Activated B cell treated with CpG ODN at 0.5 μM for 24 hours (primary cell): Measurements from ENCODE around the gene SCO2. TPM values are rescaled to one million over a fixed set of nuclear protein-coding genes. Genes with fewer than 3 reads are reported as not detected.
"Not testable (repeated sequence)": the region's sequence is repeated elsewhere in the genome, so short reads cannot be mapped to it uniquely, and the experiment has no call there.

Experiments
- ATAC-seq: fragments of 200-7000 bp; cut with Tn5 transposase; one replicate; pipeline ENCODE4 v1.10.0; 2021; ENCODE audit warnings: low read depth, mild to moderate bottlenecking, moderate library complexity
- CTCF ChIA-PET: fragments of 350-600 bp; sonication (Branson Sonifier 250); formaldehyde crosslinking; loops from one replicate; lab custom pipeline; 2021; ENCODE audit warnings: antibody characterized with exemption; lab: Charles Lee
- POLR2A ChIA-PET: fragments of 350-600 bp; sonication (Branson Sonifier 250); formaldehyde crosslinking; loops from one replicate; lab custom pipeline; 2021; ENCODE audit warnings: antibody characterized with exemption; lab: Charles Lee
- DNase-seq: peaks from one replicate; pipeline ENCODE4 v3.0.0; 2022
- H3K27ac Mint-ChIP-seq: one replicate; pipeline ENCODE4 v1.8.0; 2020; ENCODE audit warnings: mixed read lengths
- H3K27me3 Mint-ChIP-seq: one replicate; pipeline ENCODE4 v1.8.0; 2021; ENCODE audit warnings: mixed read lengths
- H3K36me3 Mint-ChIP-seq: one replicate; pipeline ENCODE4 v1.8.0; 2021; ENCODE audit warnings: low read depth, mixed read lengths
- H3K4me1 Mint-ChIP-seq: one replicate; pipeline ENCODE4 v1.8.0; 2021; ENCODE audit warnings: mixed read lengths
- H3K4me3 Mint-ChIP-seq: one replicate; pipeline ENCODE4 v1.8.0; 2020; ENCODE audit warnings: mild to moderate bottlenecking, mixed read lengths
- H3K9me3 Mint-ChIP-seq: one replicate; pipeline ENCODE4 v1.8.0; 2020; ENCODE audit warnings: mixed read lengths
- intact Hi-C: fragments of 100-400 bp; cut with micrococcal nuclease; formaldehyde crosslinking; loops from one replicate; pipeline ENCODE4 v1.15.1; 2024
- total RNA-seq: library from RNA; stranded (reverse); gene quantifications from 2 replicates; pipeline ENCODE4 v1.2.3, GENCODE V29; 2022
- TF ChIP-seq, protein P1 (sequence below): fragments of 200-600 bp; IDR thresholded peaks from one replicate; pipeline ENCODE4 v1.8.0; 2022; ENCODE audit warnings: antibody characterized with exemption, mild to moderate bottlenecking

Gene SCO2
- total RNA-seq, 1 donor from 2014 or later = 7.1 TPM

DNA sequence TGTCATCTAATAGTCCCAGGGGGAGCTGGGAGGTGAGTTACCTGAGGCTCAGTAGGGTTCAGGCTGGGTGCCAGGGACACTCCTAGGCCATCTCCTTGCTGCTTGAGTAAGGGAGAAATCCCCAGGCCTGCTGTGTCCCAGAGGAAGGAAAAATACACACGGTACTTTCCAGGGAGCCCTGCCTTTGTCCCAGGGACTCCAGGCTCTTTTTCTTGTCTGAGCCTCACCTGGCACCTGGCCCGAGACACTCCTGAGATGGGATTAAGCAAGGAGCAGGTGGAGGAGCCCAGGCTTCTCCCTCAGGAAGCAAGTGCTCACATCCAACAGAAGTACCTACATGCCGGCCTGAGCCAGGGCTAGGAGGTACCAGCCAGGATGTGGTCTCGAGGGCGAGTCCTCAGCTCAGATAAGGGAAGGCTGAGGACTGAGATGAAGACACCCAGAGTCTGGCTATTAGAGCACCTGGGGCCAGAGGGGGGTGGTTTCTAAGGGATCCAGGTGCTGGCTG lies 19.4 kb upstream of the SCO2 start:
- DNase-seq = no peak
- intact Hi-C loops = loop anchor here (1.0 to 10.0 kb wide), 6 partner anchors 13 to 580 kb away; partner anchors contain the start of gene PIM3
- POLR2A ChIA-PET = interaction anchor here (0.6 to 16.7 kb wide), 6 partner anchors 10 to 38 kb away, joined by 3 to 946 read pairs (median 6); partner anchors contain the start of genes CHKB, LMF2, NCAPH2 and SCO2
- Mint-ChIP-seq H3K27me3 (no peaks in the 10 kb centered on the region), H3K4me1 (peaks cover 54% of the 10 kb centered on the region), H3K27ac (peak overlapping the region; percentile 82), H3K4me3 (peak overlapping the region; percentile 52), H3K9me3 (peaks cover 2% of the 10 kb centered on the region), H3K36me3 (peaks cover 9% of the 10 kb centered on the region)
- TF ChIP-seq, protein P1, sequence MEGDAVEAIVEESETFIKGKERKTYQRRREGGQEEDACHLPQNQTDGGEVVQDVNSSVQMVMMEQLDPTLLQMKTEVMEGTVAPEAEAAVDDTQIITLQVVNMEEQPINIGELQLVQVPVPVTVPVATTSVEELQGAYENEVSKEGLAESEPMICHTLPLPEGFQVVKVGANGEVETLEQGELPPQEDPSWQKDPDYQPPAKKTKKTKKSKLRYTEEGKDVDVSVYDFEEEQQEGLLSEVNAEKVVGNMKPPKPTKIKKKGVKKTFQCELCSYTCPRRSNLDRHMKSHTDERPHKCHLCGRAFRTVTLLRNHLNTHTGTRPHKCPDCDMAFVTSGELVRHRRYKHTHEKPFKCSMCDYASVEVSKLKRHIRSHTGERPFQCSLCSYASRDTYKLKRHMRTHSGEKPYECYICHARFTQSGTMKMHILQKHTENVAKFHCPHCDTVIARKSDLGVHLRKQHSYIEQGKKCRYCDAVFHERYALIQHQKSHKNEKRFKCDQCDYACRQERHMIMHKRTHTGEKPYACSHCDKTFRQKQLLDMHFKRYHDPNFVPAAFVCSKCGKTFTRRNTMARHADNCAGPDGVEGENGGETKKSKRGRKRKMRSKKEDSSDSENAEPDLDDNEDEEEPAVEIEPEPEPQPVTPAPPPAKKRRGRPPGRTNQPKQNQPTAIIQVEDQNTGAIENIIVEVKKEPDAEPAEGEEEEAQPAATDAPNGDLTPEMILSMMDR = no peak
- no peak for ATAC-seq
- CTCF ChIA-PET = interaction anchor here (1.0 kb wide), 1 partner anchor 19 kb away, joined by 6 read pairs; the partner anchor contains the start of gene SCO2

DNA sequence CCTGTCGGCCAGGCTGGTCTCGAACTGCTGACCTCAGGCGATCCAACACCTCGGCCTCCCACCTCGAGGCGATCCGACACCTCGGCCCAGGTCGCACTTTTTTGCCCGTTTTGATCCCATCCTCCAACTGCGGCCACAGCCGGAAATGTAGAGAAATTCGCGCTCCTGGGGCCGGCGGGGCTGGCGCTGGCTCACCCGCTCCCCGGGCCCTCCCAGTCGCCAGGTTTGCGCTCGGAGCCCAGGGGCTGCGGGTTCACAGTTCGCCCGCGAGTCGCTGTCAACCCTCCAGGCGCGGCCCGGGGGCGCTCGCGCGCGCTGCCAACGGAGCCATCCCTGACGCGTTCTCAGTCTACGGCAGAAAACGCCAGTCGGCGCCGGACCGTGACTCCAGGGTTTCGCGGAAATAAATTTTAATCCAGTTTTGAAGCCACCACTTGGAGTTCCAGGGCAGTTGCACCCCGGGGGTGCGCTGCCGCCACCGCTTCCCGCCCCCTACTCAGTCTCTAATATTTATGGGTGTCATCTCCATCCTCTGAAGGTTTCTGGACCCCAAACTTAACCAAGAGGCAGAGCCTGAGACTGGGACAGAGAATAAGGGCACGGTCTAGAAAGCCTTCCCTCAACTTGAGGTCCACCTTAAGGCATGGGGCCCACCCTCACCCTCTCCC lies 18.8 kb upstream of the SCO2 start:
- peaks cover 2% of the 10 kb centered on the region for H3K9me3 Mint-ChIP-seq
- DNase-seq (peak; percentile 80), ATAC-seq (peak; percentile 38)
- CTCF ChIA-PET = interaction anchor here (1.0 kb wide), 1 partner anchor 19 kb away, joined by 6 read pairs; the partner anchor contains the start of gene SCO2
- POLR2A ChIA-PET = interaction anchor here (0.6 to 16.7 kb wide), 5 partner anchors 11 to 36 kb away, joined by 3 to 946 read pairs (median 6); partner anchors contain the start of genes LMF2, NCAPH2, SCO2 and SYCE3
- TF ChIP-seq, protein P1 = no peak
- no peaks in the 10 kb centered on the region for H3K27me3 Mint-ChIP-seq
- H3K4me3 Mint-ChIP-seq = peak overlapping the region; percentile 60
- peaks cover 56% of the 10 kb centered on the region for H3K4me1 Mint-ChIP-seq
- intact Hi-C loops = loop anchor here (1.0 to 10.0 kb wide), 6 partner anchors 13 to 579 kb away; partner anchors contain the start of gene PIM3
- peak overlapping the region; percentile 82 for H3K27ac Mint-ChIP-seq
- peaks cover 9% of the 10 kb centered on the region for H3K36me3 Mint-ChIP-seq

DNA sequence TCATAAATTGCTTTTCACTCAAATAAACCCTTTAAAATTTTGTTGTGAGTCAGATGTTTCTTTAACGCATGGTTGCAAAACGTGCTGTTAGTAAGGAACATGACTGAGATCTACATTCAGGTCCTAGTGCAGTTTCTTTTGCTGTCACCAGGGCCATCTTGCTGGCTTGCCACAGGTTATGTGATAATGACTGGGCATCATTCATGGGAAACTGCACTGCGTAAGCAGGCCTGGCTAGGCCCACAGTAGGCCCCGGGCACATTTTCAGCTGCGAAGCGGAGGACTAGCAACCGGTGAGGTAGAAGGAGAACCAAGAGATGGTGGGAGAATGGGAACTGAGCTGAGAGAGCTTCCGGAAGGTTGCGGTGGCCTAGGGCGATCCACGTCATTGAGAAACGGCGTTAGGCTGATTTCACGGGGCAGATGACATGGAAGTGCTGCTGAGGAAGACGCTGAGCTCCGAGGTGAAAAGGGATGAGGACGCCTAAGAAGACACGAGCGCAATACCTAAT lies 17.1 kb upstream of the SCO2 start:
- peaks cover 9% of the 10 kb centered on the region for H3K36me3 Mint-ChIP-seq
- intact Hi-C loops = loop anchor here (5.0 to 10.0 kb wide), 2 partner anchors 70 to 578 kb away; partner anchors contain the start of gene PIM3
- H3K4me1 Mint-ChIP-seq = peaks cover 66% of the 10 kb centered on the region
- TF ChIP-seq, protein P1 = no peak
- ChIA-PET CTCF (interaction anchor here (0.6 to 4.6 kb wide), 4 partner anchors 8 to 78 kb away, joined by 3 to 46 read pairs (median 9); partner anchors contain the start of gene SCO2), POLR2A (interaction anchor here (1.0 to 16.7 kb wide), 7 partner anchors 12 to 352 kb away, joined by 3 to 946 read pairs (median 5); partner anchors contain the start of genes CHKB, LMF2, NCAPH2 and SCO2)
- no peaks in the 10 kb centered on the region for H3K27me3 Mint-ChIP-seq
- H3K9me3 Mint-ChIP-seq = peaks cover 2% of the 10 kb centered on the region
- DNase-seq (no peak), ATAC-seq (peak; percentile 2)
- peak overlapping the region; percentile 91 for H3K27ac Mint-ChIP-seq
- H3K4me3 Mint-ChIP-seq = peak overlapping the region; percentile 85

DNA sequence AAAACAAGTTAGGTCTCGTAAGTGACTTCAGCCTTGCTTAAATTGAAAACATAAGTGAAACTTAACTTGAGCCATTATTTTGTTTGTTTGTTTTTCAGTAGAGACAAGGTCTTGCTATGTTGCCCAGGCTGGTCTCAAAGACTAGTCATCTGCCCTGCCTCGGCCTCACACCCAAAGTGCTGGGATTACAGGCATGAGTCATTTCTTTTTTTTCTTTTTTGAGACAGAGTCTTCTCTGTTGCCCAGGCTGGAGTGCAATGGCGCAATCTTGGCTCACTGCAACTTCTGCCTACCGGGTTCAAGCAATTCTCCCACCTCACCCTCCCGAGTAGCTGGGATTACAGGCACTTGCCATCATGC lies 16.2 kb upstream of the SCO2 start:
- H3K4me3 Mint-ChIP-seq = peak overlapping the region; percentile 85
- CTCF ChIA-PET = interaction anchor here (1.1 to 4.6 kb wide), 3 partner anchors 16 to 79 kb away, joined by 3 to 46 read pairs (median 14); partner anchors contain the start of gene SCO2
- not testable (repeated sequence) for ATAC-seq, H3K27me3 Mint-ChIP-seq, H3K36me3 Mint-ChIP-seq, H3K9me3 Mint-ChIP-seq, DNase-seq
- peaks cover 68% of the 10 kb centered on the region for H3K4me1 Mint-ChIP-seq
- intact Hi-C loops = loop anchor here (5.0 to 10.0 kb wide), 2 partner anchors 69 to 577 kb away; partner anchors contain the start of gene PIM3
- POLR2A ChIA-PET = interaction anchor here (1.0 to 16.7 kb wide), 13 partner anchors 9 to 351 kb away, joined by 3 to 946 read pairs (median 13); partner anchors contain the start of genes CHKB, LMF2, NCAPH2 and SCO2
- H3K27ac Mint-ChIP-seq = peak overlapping the region; percentile 91

DNA sequence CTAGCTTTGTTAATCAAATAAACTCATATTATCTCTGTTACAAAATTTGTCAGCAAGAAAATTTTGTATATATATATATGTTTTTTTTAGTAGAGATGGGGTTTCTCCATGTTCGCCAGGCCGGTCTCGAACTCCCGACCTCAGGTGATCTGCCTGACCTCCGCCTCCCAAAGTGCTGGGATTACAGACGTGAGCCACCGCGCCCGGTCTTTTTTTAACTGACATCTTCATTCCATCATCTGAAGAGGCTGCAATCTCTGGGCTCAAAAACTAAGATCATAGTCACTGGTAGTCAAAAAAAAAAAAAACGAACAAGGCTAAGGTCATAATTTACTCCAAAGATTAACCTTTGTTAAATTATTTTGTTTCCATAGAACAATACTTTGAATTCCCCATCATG lies 15.0 kb upstream of the SCO2 start:
- Mint-ChIP-seq H3K4me3 (peak overlapping the region; percentile 85), H3K27ac (peak overlapping the region; percentile 91), H3K9me3 (peaks cover 2% of the 10 kb centered on the region), H3K36me3 (peaks cover 9% of the 10 kb centered on the region), H3K27me3 (no peaks in the 10 kb centered on the region), H3K4me1 (peaks cover 67% of the 10 kb centered on the region)
- ChIA-PET CTCF (interaction anchor here (1.1 to 4.6 kb wide), 5 partner anchors 8 to 81 kb away, joined by 3 to 46 read pairs (median 14); partner anchors contain the start of genes SCO2 and SYCE3), POLR2A (interaction anchor here (0.6 to 16.7 kb wide), 21 partner anchors 8 to 604 kb away, joined by 3 to 946 read pairs (median 6); partner anchors contain the start of genes CHKB, LMF2, NCAPH2 and SCO2)
- no peak for ATAC-seq
- no peak for DNase-seq
- intact Hi-C loops = loop anchor here (5.0 to 10.0 kb wide), 2 partner anchors 68 to 576 kb away; partner anchors contain the start of gene PIM3
- TF ChIP-seq, protein P1 = no peak
